Panc1 (cell line): ENCODE results near the gene MAPKBP1.

Source experiments
- CTCF ChIP-seq: fragments of 450-650 bp; IDR thresholded peaks from 2 replicates; pipeline ENCODE4 v1.5.1; 2017; ENCODE audit warnings: mild to moderate bottlenecking
- POLR2AphosphoS5 ChIP-seq: IDR thresholded peaks from 2 replicates; pipeline ENCODE4 v1.6.1; 2012; ENCODE audit warnings: mild to moderate bottlenecking, low read depth, low read length, moderate library complexity
- TCF7L2 ChIP-seq: IDR thresholded peaks from 2 replicates; pipeline ENCODE4 v1.6.1; 2011; ENCODE audit warnings: mild to moderate bottlenecking, low read depth, low read length, inconsistent platforms

- no peak for TF ChIP-seq CTCF
- no peak for TF ChIP-seq POLR2AphosphoS5
- no peak for TF ChIP-seq TCF7L2
Measured at GRCh38 chr15:41836713-41837454, 62.6 kb downstream of the MAPKBP1 start.
